Esophagus squamous epithelium (tissue), 4 donors: Measurements from ENCODE around the gene XRCC4.

Experiments used
- POLR2A ChIP-seq, 4 donors: fragments of 450-650 bp; IDR thresholded peaks; one replicate each; pipeline ENCODE4 v1.6.1; 2017; ENCODE audit warnings: antibody characterized with exemption in 4 of 4, mild to moderate bottlenecking in 4 of 4, moderate library complexity in 3 of 4
- TF ChIP-seq, protein P1 (sequence below), 6 experiments: fragments of 450-650 bp in 4 of 6; fragments of 200-600 bp in 2 of 6; sonication (generic) in 2 of 6; IDR thresholded peaks; one replicate each; pipeline ENCODE4 v1.5.1; 2016 to 2019; ENCODE audit warnings: antibody characterized with exemption in 6 of 6, mild to moderate bottlenecking in 4 of 6, moderate library complexity in 4 of 6

DNA sequence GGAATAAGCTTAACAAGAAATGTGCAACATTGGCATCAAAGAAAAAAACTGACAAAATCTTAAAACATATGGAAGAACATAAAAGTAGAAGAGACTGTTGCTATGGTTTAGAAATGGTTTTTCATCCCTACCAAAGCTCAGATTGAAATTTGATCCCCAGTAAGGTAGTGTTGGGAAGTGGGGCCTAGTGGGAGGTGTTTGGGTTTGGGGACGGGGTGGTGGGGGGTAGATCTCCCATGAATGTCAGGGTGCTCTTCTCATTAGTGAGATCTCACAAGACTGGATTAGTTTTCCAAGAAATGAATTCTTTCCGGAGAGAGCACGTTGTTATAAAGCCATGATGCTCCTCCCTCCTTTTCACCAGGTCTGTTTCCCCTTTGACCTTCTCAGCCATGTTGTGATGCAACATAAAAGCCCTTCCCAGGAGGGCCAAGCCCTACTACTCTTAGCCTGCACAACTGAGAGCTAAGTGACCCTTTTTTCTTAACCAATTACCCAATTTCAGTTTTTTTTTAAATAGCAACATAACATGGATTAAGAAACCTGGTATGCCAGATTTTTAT, 10.7 kb upstream of the XRCC4 start:
- TF ChIP-seq, protein P1, sequence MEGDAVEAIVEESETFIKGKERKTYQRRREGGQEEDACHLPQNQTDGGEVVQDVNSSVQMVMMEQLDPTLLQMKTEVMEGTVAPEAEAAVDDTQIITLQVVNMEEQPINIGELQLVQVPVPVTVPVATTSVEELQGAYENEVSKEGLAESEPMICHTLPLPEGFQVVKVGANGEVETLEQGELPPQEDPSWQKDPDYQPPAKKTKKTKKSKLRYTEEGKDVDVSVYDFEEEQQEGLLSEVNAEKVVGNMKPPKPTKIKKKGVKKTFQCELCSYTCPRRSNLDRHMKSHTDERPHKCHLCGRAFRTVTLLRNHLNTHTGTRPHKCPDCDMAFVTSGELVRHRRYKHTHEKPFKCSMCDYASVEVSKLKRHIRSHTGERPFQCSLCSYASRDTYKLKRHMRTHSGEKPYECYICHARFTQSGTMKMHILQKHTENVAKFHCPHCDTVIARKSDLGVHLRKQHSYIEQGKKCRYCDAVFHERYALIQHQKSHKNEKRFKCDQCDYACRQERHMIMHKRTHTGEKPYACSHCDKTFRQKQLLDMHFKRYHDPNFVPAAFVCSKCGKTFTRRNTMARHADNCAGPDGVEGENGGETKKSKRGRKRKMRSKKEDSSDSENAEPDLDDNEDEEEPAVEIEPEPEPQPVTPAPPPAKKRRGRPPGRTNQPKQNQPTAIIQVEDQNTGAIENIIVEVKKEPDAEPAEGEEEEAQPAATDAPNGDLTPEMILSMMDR (IDR thresholded peaks at IDR 0.05): no peak
- no peak for TF ChIP-seq POLR2A (IDR thresholded peaks at IDR 0.05)
